GM19351 (cell line): ENCODE measurements around the gene HBQ1.
A peak's percentile ranks its signal among the peaks of the same experiment; 100 is the strongest.
"Not testable (repeated sequence)": the region's sequence is repeated elsewhere in the genome, so short reads cannot be mapped to it uniquely, and the experiment has no call there.

Experiments
- ATAC-seq: cut with Tn5 transposase; IDR thresholded peaks from one replicate; pipeline ENCODE4 v1.9.1; 2021; ENCODE audit warnings: mild to moderate bottlenecking, moderate library complexity; ENCODE audit not compliant: unreplicated experiment

Gene HBQ1

GRCh38 chr16:200388-200787, 20.1 kb downstream of the HBQ1 start:
- no peak for ATAC-seq

- no peak for ATAC-seq
These were observed 23.0 kb downstream of the HBQ1 start for GRCh38 chr16:203246-203645.

DNA sequence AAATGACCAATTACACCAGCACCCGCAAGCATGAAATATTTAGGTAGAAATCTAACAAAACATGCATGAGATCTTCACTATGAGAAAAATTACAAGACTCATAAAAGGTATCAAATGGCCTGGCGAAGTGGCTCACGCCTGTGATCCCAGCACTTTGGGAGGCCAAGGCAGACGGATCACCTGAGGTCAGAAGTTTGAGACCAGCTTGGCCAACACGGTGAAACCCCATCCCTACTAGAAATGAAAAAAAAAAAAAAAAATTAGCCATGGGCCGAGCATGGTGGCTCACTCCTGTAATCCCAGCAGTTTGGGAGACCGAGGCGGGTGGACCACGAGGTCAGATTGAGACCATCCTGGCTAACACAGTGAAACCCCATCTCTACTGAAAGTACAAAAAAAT, 23.8 kb downstream of the HBQ1 start:
- not testable (repeated sequence) for ATAC-seq

- ATAC-seq: not testable (repeated sequence)
These were observed 29.1 kb downstream of the HBQ1 start for GRCh38 chr16:209359-209758.

DNA sequence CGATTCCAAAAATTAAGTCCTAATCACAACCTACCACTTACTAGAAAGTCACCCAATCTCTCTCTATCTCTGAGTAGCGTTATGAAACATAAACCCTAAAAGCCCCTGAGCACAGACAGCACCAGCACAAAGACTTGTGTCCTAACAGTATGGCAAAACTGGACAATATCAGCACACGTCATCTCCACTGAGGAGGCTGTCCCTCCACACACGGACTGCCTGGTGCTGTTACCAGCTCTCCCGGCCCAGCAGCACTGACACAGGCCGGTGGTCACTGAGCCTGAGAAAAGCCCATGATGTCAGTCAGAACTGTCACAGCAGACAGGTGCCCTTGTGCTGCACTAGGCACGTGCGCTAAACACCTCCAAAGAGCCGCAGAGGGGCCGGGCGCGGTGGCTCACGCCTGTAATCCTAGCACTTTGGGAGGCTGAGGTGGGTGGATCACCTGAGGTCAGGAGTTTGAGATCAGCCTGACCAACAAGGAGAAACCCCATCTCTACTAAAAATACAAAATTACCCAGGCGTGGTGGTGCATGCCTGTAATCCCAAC, 31.4 kb downstream of the HBQ1 start:
- ATAC-seq: not testable (repeated sequence)

DNA sequence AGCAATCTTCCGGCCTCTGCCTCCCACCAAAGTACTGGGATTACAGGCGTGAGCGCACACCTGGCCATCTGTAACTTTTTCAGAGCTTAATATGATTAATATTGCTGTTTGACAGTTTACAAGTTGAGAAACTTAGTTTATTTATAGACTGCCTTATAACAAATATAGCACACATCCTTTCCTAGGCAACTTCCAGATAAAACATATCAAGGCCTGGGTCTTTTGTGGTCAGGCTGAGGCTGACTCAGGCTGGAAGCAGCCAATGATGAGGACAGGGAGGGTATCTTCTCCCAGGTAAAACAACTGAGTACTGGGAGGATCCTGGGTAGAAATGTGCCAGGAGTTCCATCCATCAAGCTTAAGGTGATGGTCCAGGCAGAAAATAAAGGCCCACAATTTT, 32.7 kb downstream of the HBQ1 start:
- ATAC-seq: no peak

- no peak for ATAC-seq
These were observed 39.8 kb downstream of the HBQ1 start for GRCh38 chr16:220021-220420.

- ATAC-seq: peak; percentile 27
These were observed 48.0 kb downstream of the HBQ1 start for GRCh38 chr16:228151-228851.

DNA sequence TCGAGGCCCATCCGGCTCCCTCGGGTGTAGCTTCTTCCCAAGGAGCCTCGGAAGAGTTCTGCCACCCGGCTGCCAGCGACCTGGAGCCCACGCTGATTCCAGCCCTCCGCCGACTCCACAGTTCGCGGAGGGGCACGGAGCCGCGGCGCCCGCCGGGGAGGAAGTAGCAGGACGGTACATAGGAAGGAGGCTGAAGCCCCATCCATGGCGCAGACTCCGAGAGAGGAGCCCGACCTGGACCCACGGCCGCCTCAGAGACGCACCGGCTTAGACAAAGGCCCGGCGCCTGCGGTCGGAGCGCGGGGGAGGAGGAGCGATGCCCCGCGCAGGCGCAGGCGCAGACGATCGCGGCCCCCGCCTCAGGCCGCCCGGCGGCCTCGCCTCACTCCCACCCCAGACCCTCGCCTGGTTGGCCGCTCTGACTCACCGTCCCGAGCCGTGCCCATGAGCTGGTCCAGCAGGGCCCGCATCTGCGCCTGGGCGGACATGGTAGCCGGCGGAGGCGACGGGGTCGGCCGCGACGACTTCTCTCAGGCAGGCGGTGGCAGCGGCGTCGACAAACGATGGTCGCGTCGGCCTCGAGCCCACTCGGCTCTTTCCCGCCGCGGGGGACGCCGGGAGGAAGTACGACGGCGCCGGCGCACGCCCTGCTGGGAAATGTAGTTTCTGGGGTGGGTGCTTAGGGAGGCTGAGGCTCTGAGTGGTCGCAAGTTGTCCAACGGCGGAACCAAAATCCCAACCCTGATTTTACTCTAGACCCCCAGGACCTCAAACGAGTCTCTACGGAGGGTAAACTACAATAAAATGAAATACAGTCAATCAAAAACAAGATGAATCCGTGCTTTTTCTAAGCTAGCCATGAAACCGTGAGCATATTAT, 48.8 kb downstream of the HBQ1 start, which contains the start of gene LUC7L:
LUC7L (minus strand) TSS at position 598 of the 879 bp plus-strand sequence; CDS start at position 488, 110 bp downstream.
- ATAC-seq: peak; percentile 89

GRCh38 chr16:229731-230281, 49.5 kb downstream of the HBQ1 start:
- no peak for ATAC-seq

GRCh38 chr16:230351-230750, 50.1 kb downstream of the HBQ1 start:
- not testable (repeated sequence) for ATAC-seq
